GM19397 (cell line): ENCODE results near the gene MRPL11.
A peak's percentile ranks its signal among the peaks of the same experiment; 100 is the strongest.

Source experiments
- ATAC-seq: cut with Tn5 transposase; IDR thresholded peaks from one replicate; pipeline ENCODE4 v1.9.1; 2021; ENCODE audit warnings: mild to moderate bottlenecking, moderate library complexity; ENCODE audit not compliant: unreplicated experiment

Gene MRPL11

GRCh38 chr11:66438504-66439466 is at the start of gene MRPL11:
MRPL11 (minus strand) TSS chr11:66438848; CDS start chr11:66438754, 94 bp downstream.
- ATAC-seq: peak; percentile 84

- ATAC-seq: no peak
Measured at GRCh38 chr11:66484806-66485380, 46.2 kb upstream of the MRPL11 start.

- ATAC-seq: peak; percentile 92
Measured at GRCh38 chr11:66480117-66480938, 41.7 kb upstream of the MRPL11 start, which contains the start of gene DPP3. DPP3 (plus strand) TSS chr11:66480434; CDS start chr11:66482201, 1,767 bp downstream.

GRCh38 chr11:66479394-66480116 is 40.9 kb upstream of the MRPL11 start:
- ATAC-seq: peak; percentile 5

GRCh38 chr11:66478729-66479393 is 40.2 kb upstream of the MRPL11 start:
- no peak for ATAC-seq

GRCh38 chr11:66477263-66478201 is 38.9 kb upstream of the MRPL11 start:
- ATAC-seq: no peak

- no peak for ATAC-seq
Measured at GRCh38 chr11:66476841-66477251, 38.2 kb upstream of the MRPL11 start.

- no peak for ATAC-seq
Measured at GRCh38 chr11:66476173-66476840, 37.7 kb upstream of the MRPL11 start.

GRCh38 chr11:66475349-66476172 is 36.9 kb upstream of the MRPL11 start:
- ATAC-seq: no peak

- ATAC-seq: no peak
Measured at GRCh38 chr11:66473608-66474515, 35.2 kb upstream of the MRPL11 start.

- ATAC-seq: no peak
Measured at GRCh38 chr11:66473167-66473566, 34.5 kb upstream of the MRPL11 start.

GRCh38 chr11:66472054-66472453 is 33.4 kb upstream of the MRPL11 start:
- ATAC-seq: no peak

- no peak for ATAC-seq
Measured at GRCh38 chr11:66471142-66471541, 32.5 kb upstream of the MRPL11 start.

- ATAC-seq: no peak
Measured at GRCh38 chr11:66470015-66470414, 31.4 kb upstream of the MRPL11 start.

- ATAC-seq: no peak
Measured at GRCh38 chr11:66469441-66469840, 30.8 kb upstream of the MRPL11 start.

GRCh38 chr11:66468691-66469090 is 30.0 kb upstream of the MRPL11 start:
- ATAC-seq: no peak
